K562 (cell line): ENCODE measurements around the gene SPG21. TPM values are rescaled to one million over a fixed set of nuclear protein-coding genes. Genes with fewer than 3 reads are reported as not detected.

ENCODE experiments used
- ARID4B ChIP-seq: sonication (generic); formaldehyde crosslinking; IDR thresholded peaks from 2 replicates; pipeline ENCODE4 v1.8.0; 2022; ENCODE audit warnings: mild to moderate bottlenecking, missing genetic modification reagents
- POLR3A ChIP-seq: IDR thresholded peaks from 2 replicates; pipeline ENCODE4 v1.6.1; 2011; ENCODE audit warnings: borderline replicate concordance, mild to moderate bottlenecking, moderate library complexity; ENCODE audit not compliant: insufficient read length, insufficient read depth; ENCODE audit errors: extremely low read depth
- ZNF655 ChIP-seq: fragments of 250-450 bp; sonication (Bioruptor Pico); IDR thresholded peaks from 2 replicates; pipeline ENCODE4 v1.5.0; 2021
- polyA plus RNA-seq, 8 experiments: library from polyadenylated mRNA; depleted of rRNA in 4 of 8; stranded (reverse) in 5 of 8; unstranded in 3 of 8; fragments of >200 nt; fragmentation: Nextera tagmentation in 2 of 8; fragmentation: Illumina TruSeq in 1 of 8; extraction: Ambion mirVana in 2 of 8; extraction: Trizol in 1 of 8; gene quantifications; 2 replicates each; pipeline versions ENCODE4 v1.2.1 to v1.2.3, GENCODE V29; 2011 to 2014; ENCODE audit warnings: inconsistent platforms in 1 of 8, missing spikeins in 1 of 8
- total RNA-seq, 7 experiments: library from RNA; depleted of rRNA in 6 of 7; stranded (reverse); fragments of >200 nt in 6 of 7; fragmentation: Illumina TruSeq in 2 of 7; extraction: Trizol in 2 of 7; gene quantifications; 2 replicates each; pipeline versions ENCODE4 v1.2.1 to v1.2.3, GENCODE V29; 2011 to 2021; ENCODE audit warnings: low replicate concordance in 1 of 7
- TF ChIP-seq, protein P1 (sequence below): fragments of 450-650 bp; IDR thresholded peaks from 2 replicates; pipeline ENCODE4 v1.6.1; 2016; ENCODE audit warnings: low read depth

SPG21 gene
- total and polyA plus RNA-seq, 9 of the 15 experiments (the other 6 are each of a cell fraction or from before 2014, with no cell fraction given): 22.8 to 98.8 (median 65.1) TPM

GRCh38 chr15:64987136-64987535 is 2.6 kb downstream of the SPG21 start (continued):
- TF ChIP-seq, protein P1, sequence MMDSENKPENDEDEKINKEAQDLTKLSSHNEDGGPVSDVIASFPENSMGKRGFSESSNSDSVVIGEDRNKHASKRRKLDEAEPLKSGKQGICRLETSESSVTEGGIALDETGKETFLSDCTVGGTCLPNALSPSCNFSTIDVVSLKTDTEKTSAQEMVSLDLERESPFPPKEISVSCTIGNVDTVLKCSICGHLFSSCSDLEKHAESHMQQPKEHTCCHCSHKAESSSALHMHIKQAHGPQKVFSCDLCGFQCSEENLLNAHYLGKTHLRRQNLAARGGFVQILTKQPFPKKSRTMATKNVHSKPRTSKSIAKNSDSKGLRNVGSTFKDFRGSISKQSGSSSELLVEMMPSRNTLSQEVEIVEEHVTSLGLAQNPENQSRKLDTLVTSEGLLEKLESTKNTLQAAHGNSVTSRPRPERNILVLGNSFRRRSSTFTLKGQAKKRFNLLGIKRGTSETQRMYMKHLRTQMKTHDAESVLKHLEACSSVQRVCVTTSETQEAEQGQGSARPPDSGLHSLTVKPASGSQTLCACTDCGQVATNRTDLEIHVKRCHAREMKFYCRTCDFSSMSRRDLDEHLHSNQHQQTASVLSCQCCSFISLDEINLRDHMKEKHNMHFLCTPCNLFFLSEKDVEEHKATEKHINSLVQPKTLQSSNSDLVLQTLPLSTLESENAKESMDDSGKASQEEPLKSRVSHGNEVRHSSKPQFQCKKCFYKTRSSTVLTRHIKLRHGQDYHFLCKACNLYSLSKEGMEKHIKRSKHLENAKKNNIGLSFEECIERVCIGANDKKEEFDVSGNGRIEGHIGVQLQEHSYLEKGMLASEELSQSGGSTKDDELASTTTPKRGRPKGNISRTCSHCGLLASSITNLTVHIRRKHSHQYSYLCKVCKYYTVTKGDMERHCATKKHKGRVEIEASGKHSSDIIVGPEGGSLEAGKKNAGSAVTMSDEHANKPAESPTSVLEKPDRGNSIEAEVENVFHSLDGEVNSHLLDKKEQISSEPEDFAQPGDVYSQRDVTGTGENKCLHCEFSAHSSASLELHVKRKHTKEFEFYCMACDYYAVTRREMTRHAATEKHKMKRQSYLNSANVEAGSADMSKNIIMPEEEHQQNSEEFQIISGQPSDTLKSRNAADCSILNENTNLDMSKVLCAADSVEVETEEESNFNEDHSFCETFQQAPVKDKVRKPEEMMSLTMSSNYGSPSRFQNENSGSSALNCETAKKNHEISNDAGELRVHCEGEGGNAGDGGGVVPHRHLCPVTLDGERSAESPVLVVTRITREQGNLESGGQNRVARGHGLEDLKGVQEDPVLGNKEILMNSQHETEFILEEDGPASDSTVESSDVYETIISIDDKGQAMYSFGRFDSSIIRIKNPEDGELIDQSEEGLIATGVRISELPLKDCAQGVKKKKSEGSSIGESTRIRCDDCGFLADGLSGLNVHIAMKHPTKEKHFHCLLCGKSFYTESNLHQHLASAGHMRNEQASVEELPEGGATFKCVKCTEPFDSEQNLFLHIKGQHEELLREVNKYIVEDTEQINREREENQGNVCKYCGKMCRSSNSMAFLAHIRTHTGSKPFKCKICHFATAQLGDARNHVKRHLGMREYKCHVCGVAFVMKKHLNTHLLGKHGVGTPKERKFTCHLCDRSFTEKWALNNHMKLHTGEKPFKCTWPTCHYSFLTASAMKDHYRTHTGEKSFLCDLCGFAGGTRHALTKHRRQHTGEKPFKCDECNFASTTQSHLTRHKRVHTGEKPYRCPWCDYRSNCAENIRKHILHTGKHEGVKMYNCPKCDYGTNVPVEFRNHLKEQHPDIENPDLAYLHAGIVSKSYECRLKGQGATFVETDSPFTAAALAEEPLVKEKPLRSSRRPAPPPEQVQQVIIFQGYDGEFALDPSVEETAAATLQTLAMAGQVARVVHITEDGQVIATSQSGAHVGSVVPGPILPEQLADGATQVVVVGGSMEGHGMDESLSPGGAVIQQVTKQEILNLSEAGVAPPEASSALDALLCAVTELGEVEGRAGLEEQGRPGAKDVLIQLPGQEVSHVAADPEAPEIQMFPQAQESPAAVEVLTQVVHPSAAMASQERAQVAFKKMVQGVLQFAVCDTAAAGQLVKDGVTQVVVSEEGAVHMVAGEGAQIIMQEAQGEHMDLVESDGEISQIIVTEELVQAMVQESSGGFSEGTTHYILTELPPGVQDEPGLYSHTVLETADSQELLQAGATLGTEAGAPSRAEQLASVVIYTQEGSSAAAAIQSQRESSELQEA: no peak
- TF ChIP-seq ZNF655 (CRISPR knock-in tag): no peak
- TF ChIP-seq POLR3A: no peak
- no peak for TF ChIP-seq ARID4B (CRISPR knock-in tag)
